Neuronal stem cell (in vitro differentiated cells): Measurements from ENCODE around the gene MYBPC2.
"Not testable (repeated sequence)": the region's sequence is repeated elsewhere in the genome, so short reads cannot be mapped to it uniquely, and the experiment has no call there.

Experiments used
- DNase-seq: peaks from one replicate; pipeline ENCODE4 v3.0.0-alpha.2; 2013; ENCODE audit warnings: low spot score
- H2AFZ ChIP-seq: one replicate; pipeline ENCODE4 v1.6.1; 2013; ENCODE audit warnings: mild to moderate bottlenecking, low read length, inconsistent platforms
- H2AK5ac ChIP-seq: 2 replicates; pipeline ENCODE4 v1.6.1; 2013; ENCODE audit warnings: low read depth, mild to moderate bottlenecking, inconsistent platforms, low read length, moderate library complexity, mixed read lengths
- H2BK120ac ChIP-seq: 2 replicates; pipeline ENCODE4 v1.6.1; 2013; ENCODE audit warnings: low read depth, mild to moderate bottlenecking, inconsistent platforms, low read length, moderate library complexity, mixed read lengths
- H2BK12ac ChIP-seq: one replicate; pipeline ENCODE4 v1.6.1; 2013; ENCODE audit warnings: low read length, inconsistent platforms
- H2BK15ac ChIP-seq: 2 replicates; pipeline ENCODE4 v1.6.1; 2013; ENCODE audit warnings: mild to moderate bottlenecking, low read length, inconsistent platforms, mixed read lengths
- H2BK5ac ChIP-seq: one replicate; pipeline ENCODE4 v1.6.1; 2013; ENCODE audit warnings: inconsistent platforms, mild to moderate bottlenecking, low read length, moderate library complexity
- H3K14ac ChIP-seq: one replicate; pipeline ENCODE4 v1.6.1; 2013; ENCODE audit warnings: low read length, inconsistent platforms
- H3K18ac ChIP-seq: 2 replicates; pipeline ENCODE4 v1.6.1; 2013; ENCODE audit warnings: low read length, inconsistent platforms
- H3K23ac ChIP-seq: 2 replicates; pipeline ENCODE4 v1.6.1; 2013; ENCODE audit warnings: low read depth, mild to moderate bottlenecking, mixed read lengths, low read length, inconsistent platforms; ENCODE audit not compliant: poor library complexity
- H3K27ac ChIP-seq: replicated peaks from 3 replicates; pipeline ENCODE4 v1.5.1; 2013; ENCODE audit warnings: low read length, inconsistent platforms
- H3K27me3 ChIP-seq, 3 experiments: 2 replicates each; pipeline ENCODE4 v1.6.1; 2013; ENCODE audit warnings: low read length in 3 of 3, mild to moderate bottlenecking in 2 of 3, inconsistent platforms in 1 of 3, low read depth in 1 of 3, mixed read lengths in 1 of 3, moderate library complexity in 1 of 3; ENCODE audit not compliant: control insufficient read depth in 3 of 3, insufficient read depth in 3 of 3
- H3K36me3 ChIP-seq, 2 donors: replicated peaks in 1 of 2; 2 replicates each; pipeline ENCODE4 v1.6.1; 2013; ENCODE audit warnings: low read length in 2 of 2; ENCODE audit not compliant: control insufficient read depth in 2 of 2, insufficient read depth in 2 of 2
- H3K4ac ChIP-seq: 2 replicates; pipeline ENCODE4 v1.6.1; 2013; ENCODE audit warnings: inconsistent platforms, mild to moderate bottlenecking, low read length, moderate library complexity
- H3K4me1 ChIP-seq, 2 donors: 1 replicate in 1 of 2; 2 replicates in 1 of 2; pipeline ENCODE4 v1.6.1; 2013; ENCODE audit warnings: low read length in 2 of 2, low read depth in 1 of 2; ENCODE audit not compliant: control insufficient read depth in 2 of 2, insufficient read depth in 1 of 2
- H3K4me2 ChIP-seq: one replicate; pipeline ENCODE4 v1.6.1; 2013; ENCODE audit warnings: mild to moderate bottlenecking, low read length, inconsistent platforms; ENCODE audit not compliant: insufficient read depth, poor library complexity, severe bottlenecking
- H3K4me3 ChIP-seq, 2 donors: 2 replicates each; pipeline ENCODE4 v1.5.1; 2013; ENCODE audit warnings: low read length in 2 of 2, mild to moderate bottlenecking in 2 of 2, inconsistent platforms in 1 of 2, moderate library complexity in 1 of 2
- H3K79me1 ChIP-seq: one replicate; pipeline ENCODE4 v1.6.1; 2013; ENCODE audit warnings: low read depth, mild to moderate bottlenecking, inconsistent platforms, low read length, moderate library complexity
- H3K9ac ChIP-seq: one replicate; pipeline ENCODE4 v1.6.1; 2013; ENCODE audit warnings: mild to moderate bottlenecking, low read depth, low read length, inconsistent platforms; ENCODE audit not compliant: poor library complexity
- H3K9me3 ChIP-seq, 2 donors: replicated peaks in 1 of 2; 2 replicates each; pipeline versions ENCODE3 to v1.6.1; 2013; ENCODE audit warnings: low read length in 2 of 2, mild to moderate bottlenecking in 2 of 2, inconsistent platforms in 1 of 2, low read depth in 1 of 2, mixed read lengths in 1 of 2, moderate library complexity in 1 of 2; ENCODE audit not compliant: control insufficient read depth in 2 of 2, insufficient read depth in 1 of 2
- H4K8ac ChIP-seq: one replicate; pipeline ENCODE4 v1.6.1; 2013; ENCODE audit warnings: low read depth, mild to moderate bottlenecking, inconsistent platforms, low read length, moderate library complexity
- H4K91ac ChIP-seq: one replicate; pipeline ENCODE4 v1.6.1; 2013; ENCODE audit warnings: low read length, low read depth, mild to moderate bottlenecking, inconsistent platforms; ENCODE audit not compliant: poor library complexity
- WGBS, 2 donors: extraction: QIAGEN DNeasy Blood & Tissue Kit; methylation state at CpG; one replicate each; pipeline ENCODE4 v1.1.7; 2013; ENCODE audit warnings: missing lambda C conversion rate in 2 of 2, mixed read lengths in 1 of 2; ENCODE audit not compliant: insufficient read length in 2 of 2, insufficient replicate concordance in 1 of 2; ENCODE audit errors: extremely low coverage in 2 of 2; 5-methylcytosine and 5-hydroxymethylcytosine counted together

Gene MYBPC2

GRCh38 chr19:50384685-50385535 is 47.8 kb upstream of the MYBPC2 start:
- Histone ChIP-seq H2AFZ (peak overlapping the region; percentile 97), H3K18ac (peak overlapping the region; percentile 97), H2BK120ac (no peak overlapping the region), H3K4me2 (peak overlapping the region; percentile 93), H3K27me3 (peaks cover 0 to 2% (median 0%) of the 10 kb centered on the region in 3 experiments), H2AK5ac (no peak overlapping the region), H3K36me3 (peaks cover 37 to 63% of the 10 kb centered on the region in 2 donors), H4K91ac (no peak overlapping the region), H3K4ac (peak overlapping the region; percentile 14), H3K4me1 (peaks cover 8 to 12% of the 10 kb centered on the region in 2 donors), H3K14ac (no peak overlapping the region), H2BK12ac (no peak overlapping the region), H2BK15ac (no peak overlapping the region), H3K9ac (peak overlapping the region; percentile 98), H2BK5ac (no peak overlapping the region), H3K27ac (no peak overlapping the region), H3K4me3 (peak overlapping the region; percentile 70 to 90), H3K9me3 (no peaks in the 10 kb centered on the region), H3K79me1 (peaks cover 18% of the 10 kb centered on the region), H4K8ac (no peak overlapping the region), H3K23ac (no peak overlapping the region)
- DNase-seq = peak; percentile 15
- WGBS, 2 donors = no CpG with 5 or more reads among the region's 26 CpGs

GRCh38 chr19:50387176-50387867 is 45.4 kb upstream of the MYBPC2 start:
- H3K27ac ChIP-seq = no peak overlapping the region
- H4K91ac ChIP-seq = no peak overlapping the region
- H2BK15ac ChIP-seq = no peak overlapping the region
- no peak overlapping the region for H2AK5ac ChIP-seq
- H3K4me2 ChIP-seq = no peak overlapping the region
- no peak overlapping the region for H3K23ac ChIP-seq
- H3K14ac ChIP-seq = no peak overlapping the region
- no peak overlapping the region for H2BK12ac ChIP-seq
- no peak overlapping the region for H3K18ac ChIP-seq
- no peak overlapping the region for H3K4me3 ChIP-seq
- peaks cover 16% of the 10 kb centered on the region for H3K79me1 ChIP-seq
- no peak overlapping the region for H2BK5ac ChIP-seq
- no CpG with 5 or more reads among the region's 21 CpGs for WGBS, 2 donors
- H3K27me3 ChIP-seq = peaks cover 0 to 2% (median 0%) of the 10 kb centered on the region in 3 experiments
- DNase-seq = no peak
- no peak overlapping the region for H3K4ac ChIP-seq
- peaks cover 4% of the 10 kb centered on the region in 2 donors for H3K9me3 ChIP-seq
- peak overlapping the region; percentile 6 for H4K8ac ChIP-seq
- H3K36me3 ChIP-seq = peaks cover 21 to 50% of the 10 kb centered on the region in 2 donors
- H2AFZ ChIP-seq = no peak overlapping the region
- no peak overlapping the region for H2BK120ac ChIP-seq
- H3K4me1 ChIP-seq = peaks cover 8 to 12% of the 10 kb centered on the region in 2 donors
- H3K9ac ChIP-seq = no peak overlapping the region

- no peak overlapping the region for H3K18ac ChIP-seq
- no peak overlapping the region for H3K4ac ChIP-seq
- H3K4me3 ChIP-seq = no peak overlapping the region
- no peak overlapping the region for H3K14ac ChIP-seq
- H3K9me3 ChIP-seq = peaks cover 7 to 8% of the 10 kb centered on the region in 2 donors
- no peak overlapping the region for H3K23ac ChIP-seq
- H2AFZ ChIP-seq = no peak overlapping the region
- H2BK5ac ChIP-seq = no peak overlapping the region
- H3K27ac ChIP-seq = no peak overlapping the region
- no peak overlapping the region for H2AK5ac ChIP-seq
- DNase-seq = no peak
- peaks cover 0 to 2% (median 0%) of the 10 kb centered on the region in 3 experiments for H3K27me3 ChIP-seq
- no CpG with 5 or more reads among the region's 8 CpGs for WGBS, 2 donors
- peaks cover 8 to 12% of the 10 kb centered on the region in 2 donors for H3K4me1 ChIP-seq
- H3K79me1 ChIP-seq = peaks cover 16% of the 10 kb centered on the region
- no peak overlapping the region for H4K8ac ChIP-seq
- no peak overlapping the region for H3K4me2 ChIP-seq
- no peak overlapping the region for H2BK15ac ChIP-seq
- no peak overlapping the region for H2BK12ac ChIP-seq
- peaks cover 18 to 51% of the 10 kb centered on the region in 2 donors for H3K36me3 ChIP-seq
- H3K9ac ChIP-seq = no peak overlapping the region
- H4K91ac ChIP-seq = no peak overlapping the region
- H2BK120ac ChIP-seq = no peak overlapping the region
These were observed 44.8 kb upstream of the MYBPC2 start for GRCh38 chr19:50387868-50388245.

- H2BK5ac ChIP-seq, H4K8ac ChIP-seq, H3K9ac ChIP-seq, H2BK15ac ChIP-seq, H3K4me3 ChIP-seq, H3K14ac ChIP-seq, H2BK120ac ChIP-seq, H2AK5ac ChIP-seq, H3K18ac ChIP-seq, H3K27me3 ChIP-seq, H2AFZ ChIP-seq, H4K91ac ChIP-seq, H3K4me1 ChIP-seq, DNase-seq, H3K27ac ChIP-seq, H3K23ac ChIP-seq, H2BK12ac ChIP-seq, H3K4me2 ChIP-seq, H3K4ac ChIP-seq: not testable (repeated sequence)
- Histone ChIP-seq H3K36me3 (peaks cover 24 to 64% of the 10 kb centered on the region in 2 donors), H3K9me3 (peaks cover 14 to 17% of the 10 kb centered on the region in 2 donors), H3K79me1 (peaks cover 18% of the 10 kb centered on the region)
- no CpG with 5 or more reads among the region's 3 CpGs for WGBS, 2 donors
These were observed 42.4 kb upstream of the MYBPC2 start for GRCh38 chr19:50390295-50390694.
